Activated T-cell treated with anti-CD3 and anti-CD28 coated beads for 24 hours (primary cell): ENCODE measurements around the gene APOBEC4.
"Not testable (repeated sequence)": the region's sequence is repeated elsewhere in the genome, so short reads cannot be mapped to it uniquely, and the experiment has no call there.

Source experiments
- DNase-seq: peaks from one replicate; pipeline ENCODE4 v3.0.0-alpha.2; 2020; ENCODE audit warnings: low read depth

The APOBEC4 gene

GRCh38 chr1:183652547-183653461 is at the start of gene APOBEC4:
APOBEC4 (minus strand) TSS chr1:183653316; CDS start chr1:183648781, 4,535 bp downstream.
- DNase-seq: no peak

GRCh38 chr1:183702813-183703198 is 49.7 kb upstream of the APOBEC4 start:
- DNase-seq: no peak

DNA sequence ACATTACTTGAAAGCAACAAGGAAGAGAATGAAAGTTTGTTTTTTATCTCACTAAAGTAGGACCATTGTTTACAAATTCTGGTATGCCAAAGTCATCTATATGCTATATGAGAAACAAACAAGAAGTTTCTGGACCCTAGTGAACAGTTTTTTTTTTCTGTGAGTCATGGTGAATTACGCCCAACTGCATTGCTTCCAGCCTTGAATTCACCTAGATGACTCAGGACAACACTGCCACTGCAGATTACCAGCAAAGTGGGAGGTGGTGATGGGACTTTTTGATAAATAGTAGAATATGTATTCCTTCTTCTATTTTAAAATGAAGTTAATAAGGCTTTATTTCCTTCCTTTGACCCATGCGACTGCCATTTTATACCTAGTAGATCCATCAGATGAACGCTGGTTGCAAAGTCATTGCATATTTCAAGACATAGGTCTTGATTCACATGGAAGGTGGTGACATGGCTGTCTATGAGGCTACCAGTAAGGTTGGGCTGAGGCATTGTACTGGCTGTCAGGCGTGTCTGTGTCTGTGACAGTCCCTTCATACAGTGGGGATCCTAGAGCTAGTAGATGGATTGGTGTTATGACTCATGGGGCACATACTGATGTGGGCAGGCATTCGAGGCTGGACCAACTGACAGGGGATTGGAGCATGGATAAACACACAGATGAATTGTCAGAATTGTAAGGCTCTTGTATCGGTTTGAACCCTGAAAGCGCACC is 49.1 kb upstream of the APOBEC4 start:
- DNase-seq: no peak

- no peak for DNase-seq
Observed at GRCh38 chr1:183699616-183700160, 46.6 kb upstream of the APOBEC4 start.

- DNase-seq: no peak
Observed at GRCh38 chr1:183697814-183698590, 44.9 kb upstream of the APOBEC4 start.

- no peak for DNase-seq
Observed at GRCh38 chr1:183696981-183697380, 43.9 kb upstream of the APOBEC4 start.

- DNase-seq: no peak
Observed at GRCh38 chr1:183694755-183695154, 41.6 kb upstream of the APOBEC4 start.

- no peak for DNase-seq
Observed at GRCh38 chr1:183694066-183694465, 41.0 kb upstream of the APOBEC4 start.

DNA sequence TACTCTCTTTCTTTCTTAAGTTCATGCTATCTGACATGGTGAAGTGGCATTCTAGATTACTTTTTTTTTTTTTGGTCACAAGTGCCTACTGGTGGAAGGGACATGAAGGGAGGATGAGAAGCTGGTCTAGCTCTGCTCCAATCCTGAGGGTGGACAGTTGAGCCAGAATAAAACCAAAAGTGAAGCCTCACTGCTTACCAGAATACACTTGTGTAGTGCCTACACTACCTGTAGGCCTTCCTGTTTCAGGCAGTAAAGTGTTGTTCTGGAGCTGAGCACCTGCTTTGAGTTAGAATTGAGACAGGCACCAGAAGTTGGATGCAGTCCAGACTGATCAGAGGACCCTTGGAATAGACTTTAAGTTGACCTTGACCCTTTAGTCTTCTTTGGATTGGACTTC is 40.4 kb upstream of the APOBEC4 start:
- DNase-seq: no peak

GRCh38 chr1:183689762-183690204 is 36.7 kb upstream of the APOBEC4 start:
- no peak for DNase-seq

DNA sequence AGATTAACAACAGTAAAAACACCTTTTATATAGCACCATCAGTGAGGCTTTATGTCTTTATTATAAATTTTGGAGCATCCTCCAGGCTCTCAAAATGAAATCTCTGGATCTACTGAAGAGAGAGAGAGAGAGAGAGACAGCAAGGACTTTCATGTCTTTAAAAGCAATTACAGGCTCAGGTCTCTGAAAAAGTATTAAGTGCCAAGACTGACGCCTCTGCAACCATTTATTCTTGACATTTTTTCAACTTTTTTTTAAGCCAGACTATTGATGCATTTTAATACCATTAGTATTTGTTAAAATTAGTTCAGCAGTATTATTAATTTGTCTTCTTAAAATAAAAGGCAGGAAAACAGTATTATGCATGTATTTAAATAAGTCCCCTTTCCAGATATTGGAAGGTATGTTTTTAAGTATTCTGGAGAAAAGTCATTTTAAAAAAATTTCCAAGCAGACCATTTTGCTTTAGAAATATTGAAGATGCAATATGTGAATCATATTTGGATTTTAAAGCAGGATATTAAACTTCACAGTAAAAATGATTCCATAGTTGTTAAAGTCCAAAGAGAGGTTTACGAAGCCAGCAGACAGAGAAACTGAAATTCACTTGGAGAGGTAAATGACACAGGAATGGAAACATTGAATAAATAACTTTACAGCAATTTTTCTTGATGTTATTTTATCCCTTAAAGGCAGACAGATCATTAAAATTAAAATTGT is 35.4 kb upstream of the APOBEC4 start:
- DNase-seq: no peak

DNA sequence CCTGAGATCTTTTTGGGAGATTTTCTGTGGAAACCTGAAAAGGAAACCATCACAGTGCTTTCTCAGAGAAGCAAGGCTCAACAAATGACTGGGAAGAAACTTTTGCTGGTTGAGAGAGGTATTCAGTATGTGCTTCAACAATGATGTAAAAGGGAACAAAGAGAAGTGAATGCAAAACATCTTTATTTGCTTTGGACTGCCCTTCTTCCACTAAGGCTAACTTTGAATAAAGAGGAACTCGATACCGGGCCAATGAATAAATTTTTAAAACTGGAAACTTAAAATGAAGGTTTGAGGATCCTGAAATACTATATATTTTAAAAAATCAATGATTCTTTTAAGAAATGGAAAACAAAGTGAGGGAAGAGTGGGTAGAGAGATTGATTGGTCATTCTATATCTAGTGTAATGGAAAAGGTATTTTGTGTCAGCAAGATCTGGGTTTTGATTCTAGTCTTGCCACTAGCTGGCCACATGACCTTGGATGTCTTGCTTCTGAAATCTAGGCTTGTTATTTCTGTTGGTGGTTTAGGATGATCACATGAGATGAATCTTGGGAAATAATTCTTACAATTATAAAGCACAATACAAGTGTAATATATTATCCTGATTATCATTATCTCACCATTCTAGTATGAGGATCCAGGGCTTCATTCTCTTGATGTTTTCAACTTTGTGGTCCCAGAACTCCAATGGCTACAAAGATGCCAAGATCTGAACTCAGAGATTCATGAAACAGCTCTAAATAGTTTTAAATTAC is 34.6 kb upstream of the APOBEC4 start:
- DNase-seq: no peak

- no peak for DNase-seq
Observed at GRCh38 chr1:183686229-183686628, 33.1 kb upstream of the APOBEC4 start.

GRCh38 chr1:183685112-183685713 is 32.1 kb upstream of the APOBEC4 start:
- peak; percentile 15 for DNase-seq

DNA sequence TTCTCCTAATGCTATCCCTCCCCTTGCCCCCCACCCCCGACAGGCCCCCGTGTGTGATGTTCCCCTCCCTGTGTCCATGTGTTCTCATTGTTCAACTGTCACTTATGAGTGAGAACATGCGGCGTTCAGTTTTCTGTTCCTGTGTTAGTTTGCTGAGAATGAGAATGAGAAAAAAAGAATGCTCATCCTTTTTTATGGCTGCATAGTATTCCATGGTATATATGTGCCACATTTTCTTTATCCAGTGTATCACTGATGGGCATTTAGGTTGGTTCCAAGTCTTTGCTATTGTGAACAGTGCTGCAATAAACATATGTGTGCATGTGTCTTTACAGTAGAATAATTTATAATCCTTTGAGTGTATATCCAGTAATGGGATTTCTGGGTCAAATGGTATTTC is 26.2 kb upstream of the APOBEC4 start:
- DNase-seq: not testable (repeated sequence)

DNA sequence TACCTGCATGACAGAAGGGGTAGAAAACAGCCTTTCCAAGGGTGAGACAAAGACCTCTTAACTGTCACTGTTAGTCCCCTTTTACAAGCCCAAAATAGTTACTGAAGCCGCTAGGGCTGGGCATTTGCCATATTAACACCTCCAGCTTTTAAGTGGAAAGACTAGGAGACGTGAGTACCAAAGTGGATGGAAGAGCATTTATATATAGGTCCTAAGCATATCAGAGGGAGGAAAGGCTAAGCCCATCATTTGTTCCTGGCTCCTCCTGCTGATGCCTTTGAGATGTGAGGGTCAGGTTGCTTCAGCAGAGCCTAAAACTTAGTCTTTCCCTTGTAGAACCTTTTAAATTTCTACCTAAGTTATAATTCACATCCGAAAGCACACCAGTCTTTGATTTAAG is 25.7 kb upstream of the APOBEC4 start:
- no peak for DNase-seq

- DNase-seq: no peak
Observed at GRCh38 chr1:183676586-183677189, 23.6 kb upstream of the APOBEC4 start.

DNA sequence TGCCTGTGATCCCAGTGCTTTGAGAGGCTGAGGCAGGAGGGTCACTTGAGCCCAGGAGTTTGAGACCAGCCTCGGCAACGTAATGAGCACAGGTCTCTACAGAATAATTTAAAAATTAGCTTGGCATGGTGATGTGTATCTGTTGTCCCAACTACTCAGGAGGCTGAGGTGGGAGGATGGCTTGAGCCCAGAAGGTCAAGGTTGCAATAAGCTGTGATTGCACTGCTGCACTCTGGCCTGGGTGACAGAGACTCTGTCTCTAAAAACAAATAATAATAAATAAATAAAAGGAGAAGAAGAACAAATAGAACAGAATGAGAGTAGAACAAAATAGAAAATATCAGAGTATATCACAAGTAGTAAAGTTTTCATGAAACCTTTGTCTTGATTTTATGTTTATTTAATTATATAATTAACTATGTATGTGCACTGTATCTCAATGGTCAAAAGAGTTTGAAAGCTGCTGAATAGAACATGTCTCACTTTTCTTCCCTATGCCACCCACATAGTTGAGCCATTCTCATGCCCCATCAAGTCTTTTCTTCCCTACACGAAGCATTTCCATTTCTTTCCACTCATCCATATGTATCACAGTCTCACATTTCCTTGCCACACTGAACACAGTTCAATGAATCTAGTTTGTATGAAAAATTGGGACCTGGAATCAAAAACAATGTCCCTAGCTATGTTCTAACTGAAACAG is 22.9 kb upstream of the APOBEC4 start:
- DNase-seq: no peak

DNA sequence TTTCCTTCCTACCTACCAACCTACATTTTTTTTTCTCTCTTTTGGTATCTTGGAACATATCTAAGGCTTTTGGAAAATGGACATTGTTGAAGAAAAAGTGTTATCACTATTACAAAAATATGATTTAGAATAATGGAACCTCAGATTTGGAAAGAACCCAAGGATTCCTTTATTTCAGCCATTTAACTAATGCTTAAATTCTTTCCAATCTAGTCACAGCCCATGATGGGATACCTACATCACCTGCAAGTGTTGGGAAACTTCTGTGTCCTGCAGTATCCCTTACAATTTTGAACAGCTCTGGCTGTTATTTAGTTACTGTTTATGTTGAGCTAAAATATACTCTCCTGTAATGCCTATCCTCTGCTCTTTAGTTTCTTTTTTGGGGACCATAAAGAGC is 22.3 kb upstream of the APOBEC4 start:
- DNase-seq: no peak
